Measurements from ENCODE around the gene AMN.
A peak's percentile ranks its signal among the peaks of the same experiment; 100 is the strongest.

Gene AMN

DNA sequence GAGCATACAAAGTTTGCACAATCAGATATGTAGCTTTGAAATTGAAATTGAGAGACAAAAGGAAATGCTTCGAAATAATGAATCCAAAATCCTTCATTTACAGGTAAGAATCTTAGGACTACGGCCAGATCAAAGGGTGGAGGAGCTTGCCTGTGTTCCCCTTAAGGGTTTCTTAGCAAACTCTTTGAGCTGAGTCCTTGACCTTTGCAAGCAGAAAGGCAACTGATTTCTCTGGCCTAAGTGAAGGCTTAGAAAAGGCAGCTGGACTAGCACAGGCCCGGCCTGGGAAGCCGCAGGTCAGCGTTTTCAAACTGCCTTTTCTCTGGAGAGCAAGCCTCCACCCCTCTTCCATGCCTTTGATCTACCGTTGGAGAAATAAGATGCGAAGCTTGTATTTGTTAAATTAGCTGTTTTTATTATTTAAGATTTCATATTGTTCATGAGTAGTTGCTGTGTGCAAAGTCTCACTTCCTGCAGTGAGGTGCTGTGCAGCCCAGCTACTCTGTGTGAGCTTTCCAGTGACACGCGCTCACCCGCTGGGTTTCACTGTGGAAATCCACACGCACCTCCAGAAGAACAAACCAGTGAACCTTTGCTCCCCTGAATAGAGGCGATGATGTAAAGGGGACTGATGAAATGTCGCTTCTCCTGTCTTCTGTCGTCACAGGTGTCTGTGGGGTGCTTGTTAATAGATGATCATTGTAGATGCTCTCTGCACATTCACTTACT lies 25.0 kb upstream of the AMN start:
- DNase-seq = no peak
- H3K36me3 Mint-ChIP-seq (ENCODE audit: low read depth) = peaks cover 45% of the 10 kb centered on the region
- peaks cover 7% of the 10 kb centered on the region for H3K27me3 Mint-ChIP-seq (ENCODE audit: low read depth, poor library complexity)
- TF ChIP-seq, protein P1, sequence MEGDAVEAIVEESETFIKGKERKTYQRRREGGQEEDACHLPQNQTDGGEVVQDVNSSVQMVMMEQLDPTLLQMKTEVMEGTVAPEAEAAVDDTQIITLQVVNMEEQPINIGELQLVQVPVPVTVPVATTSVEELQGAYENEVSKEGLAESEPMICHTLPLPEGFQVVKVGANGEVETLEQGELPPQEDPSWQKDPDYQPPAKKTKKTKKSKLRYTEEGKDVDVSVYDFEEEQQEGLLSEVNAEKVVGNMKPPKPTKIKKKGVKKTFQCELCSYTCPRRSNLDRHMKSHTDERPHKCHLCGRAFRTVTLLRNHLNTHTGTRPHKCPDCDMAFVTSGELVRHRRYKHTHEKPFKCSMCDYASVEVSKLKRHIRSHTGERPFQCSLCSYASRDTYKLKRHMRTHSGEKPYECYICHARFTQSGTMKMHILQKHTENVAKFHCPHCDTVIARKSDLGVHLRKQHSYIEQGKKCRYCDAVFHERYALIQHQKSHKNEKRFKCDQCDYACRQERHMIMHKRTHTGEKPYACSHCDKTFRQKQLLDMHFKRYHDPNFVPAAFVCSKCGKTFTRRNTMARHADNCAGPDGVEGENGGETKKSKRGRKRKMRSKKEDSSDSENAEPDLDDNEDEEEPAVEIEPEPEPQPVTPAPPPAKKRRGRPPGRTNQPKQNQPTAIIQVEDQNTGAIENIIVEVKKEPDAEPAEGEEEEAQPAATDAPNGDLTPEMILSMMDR (IDR thresholded peaks at IDR 0.05) = no peak
- H3K4me1 Mint-ChIP-seq = peaks cover 18% of the 10 kb centered on the region
- no peak overlapping the region for H3K4me3 Mint-ChIP-seq
- H3K27ac Mint-ChIP-seq = no peak overlapping the region
- no peaks in the 10 kb centered on the region for H3K9me3 Mint-ChIP-seq

- peaks cover 7% of the 10 kb centered on the region for H3K27me3 Mint-ChIP-seq (ENCODE audit: low read depth, poor library complexity)
- TF ChIP-seq, protein P1 (IDR thresholded peaks at IDR 0.05) = no peak
- peak overlapping the region; percentile 22 for H3K27ac Mint-ChIP-seq
- H3K9me3 Mint-ChIP-seq = no peaks in the 10 kb centered on the region
- H3K4me3 Mint-ChIP-seq = no peak overlapping the region
- DNase-seq = no peak
- peaks cover 45% of the 10 kb centered on the region for H3K36me3 Mint-ChIP-seq (ENCODE audit: low read depth)
- H3K4me1 Mint-ChIP-seq = peaks cover 26% of the 10 kb centered on the region
Observed at GRCh38 chr14:102898298-102898697, 24.2 kb upstream of the AMN start.

DNA sequence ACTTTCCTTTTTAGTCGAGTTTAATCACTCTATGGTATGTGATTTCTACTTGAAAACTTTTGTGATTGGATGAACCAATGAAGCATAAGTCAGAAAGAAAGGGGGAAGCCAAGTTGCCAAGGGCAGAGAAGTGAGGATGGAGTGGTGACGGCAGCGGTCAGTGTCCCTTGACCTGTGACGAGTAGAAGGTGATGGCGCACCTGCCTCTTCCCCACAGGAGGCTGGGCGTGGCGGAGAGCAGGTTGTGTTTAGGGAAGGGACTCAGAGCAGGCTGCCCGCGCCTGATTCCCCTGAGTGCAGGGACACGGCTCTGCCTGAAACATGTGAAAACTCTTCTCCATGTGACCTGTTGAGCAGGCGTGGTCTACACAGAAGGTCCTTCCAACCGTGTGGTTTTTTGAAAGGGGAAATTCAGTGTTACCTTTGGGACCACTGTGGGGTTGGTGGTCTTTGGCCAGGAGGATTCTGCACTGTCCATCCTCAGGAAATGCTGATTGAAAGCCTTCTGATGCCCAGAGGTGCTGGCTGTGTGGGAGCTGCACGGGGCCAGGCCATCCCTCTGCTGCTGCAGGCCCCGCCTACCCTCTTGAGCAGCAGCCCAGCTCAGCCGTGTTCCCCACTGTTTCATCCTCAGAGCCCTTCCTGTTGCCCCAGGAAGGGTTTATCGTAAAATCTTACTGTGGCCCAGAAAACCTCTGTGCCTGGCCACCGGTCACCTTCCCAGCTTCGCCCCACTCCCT lies 23.5 kb upstream of the AMN start:
- Mint-ChIP-seq H3K27me3 (ENCODE audit: low read depth, poor library complexity) (peaks cover 7% of the 10 kb centered on the region), H3K27ac (peak overlapping the region; percentile 64), H3K36me3 (ENCODE audit: low read depth) (peaks cover 45% of the 10 kb centered on the region), H3K4me3 (no peak overlapping the region), H3K9me3 (no peaks in the 10 kb centered on the region), H3K4me1 (peaks cover 27% of the 10 kb centered on the region)
- no peak for DNase-seq
- TF ChIP-seq, protein P1 (IDR thresholded peaks at IDR 0.05) = no peak

DNA sequence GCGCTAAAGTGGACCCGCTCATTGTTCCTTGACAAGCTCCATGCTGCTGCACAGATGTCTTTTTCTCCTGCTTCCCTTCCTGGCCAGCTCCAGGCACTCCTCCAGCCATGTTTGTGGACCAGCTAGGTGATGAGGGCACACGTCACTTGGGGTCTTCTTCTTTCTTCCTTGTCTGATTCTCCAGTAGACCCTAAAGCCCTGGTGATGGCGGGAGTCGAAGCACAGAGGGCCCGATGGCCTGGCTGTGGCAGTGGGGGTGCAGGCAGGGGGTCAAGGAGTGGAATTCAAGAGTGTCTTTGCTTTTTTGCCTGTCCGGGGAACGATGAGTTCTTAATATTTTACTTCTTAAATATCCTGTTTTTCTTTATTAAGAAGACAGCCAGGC lies 23.0 kb upstream of the AMN start:
- Mint-ChIP-seq H3K27ac (peak overlapping the region; percentile 64), H3K36me3 (ENCODE audit: low read depth) (peaks cover 50% of the 10 kb centered on the region), H3K9me3 (no peaks in the 10 kb centered on the region), H3K4me1 (peaks cover 27% of the 10 kb centered on the region), H3K4me3 (no peak overlapping the region), H3K27me3 (ENCODE audit: low read depth, poor library complexity) (peaks cover 7% of the 10 kb centered on the region)
- TF ChIP-seq, protein P1 (IDR thresholded peaks at IDR 0.05) = no peak
- no peak for DNase-seq

DNA sequence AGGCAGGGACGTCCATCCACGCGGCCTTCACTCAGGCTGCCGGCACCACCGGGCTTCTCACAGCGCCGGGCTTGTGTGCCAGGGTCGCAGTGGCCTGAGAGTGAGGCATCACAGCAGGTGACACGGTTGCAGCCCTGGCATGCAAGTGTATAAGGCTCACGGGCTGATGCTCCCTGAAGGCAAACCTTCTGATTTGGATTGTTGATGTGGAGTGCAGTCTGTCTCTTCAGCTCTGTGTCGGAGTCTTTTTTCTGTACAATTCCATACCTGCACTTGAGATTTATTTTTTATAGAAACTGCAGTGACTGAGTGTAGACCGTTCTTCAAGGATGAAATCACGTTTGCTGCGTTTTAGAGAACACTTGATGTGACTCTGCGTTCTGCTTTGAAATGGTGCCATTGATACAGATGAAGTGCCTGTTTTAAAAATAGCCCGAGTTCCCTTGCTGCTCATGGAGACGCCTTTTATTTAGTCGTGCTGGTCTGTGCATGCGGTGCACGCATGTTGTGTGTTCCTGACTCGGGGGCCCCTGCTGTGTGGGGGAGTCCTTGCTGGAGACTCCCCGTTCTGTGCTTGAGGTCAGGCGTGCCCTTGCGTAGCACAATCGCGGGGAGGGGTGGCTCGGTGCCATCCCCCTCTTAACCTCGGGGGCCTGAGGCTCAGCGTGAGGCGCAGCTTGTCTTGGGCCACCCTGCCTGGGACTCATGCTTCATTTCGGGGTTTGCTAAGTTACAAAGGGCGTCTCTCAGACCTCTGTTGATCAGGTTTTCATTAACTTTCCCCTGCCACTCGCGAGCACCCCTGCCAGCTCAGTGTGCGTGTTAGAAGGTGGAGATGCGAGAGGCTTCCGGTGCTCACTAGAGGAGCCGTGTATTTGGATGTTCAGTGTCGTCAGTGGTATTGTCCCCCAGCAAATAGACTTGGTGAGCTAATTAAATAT lies 21.6 kb upstream of the AMN start:
- TF ChIP-seq, protein P1 (IDR thresholded peaks at IDR 0.05) = no peak
- H3K4me3 Mint-ChIP-seq = no peak overlapping the region
- peaks cover 7% of the 10 kb centered on the region for H3K27me3 Mint-ChIP-seq (ENCODE audit: low read depth, poor library complexity)
- H3K27ac Mint-ChIP-seq = peak overlapping the region; percentile 72
- H3K4me1 Mint-ChIP-seq = peaks cover 27% of the 10 kb centered on the region
- H3K36me3 Mint-ChIP-seq (ENCODE audit: low read depth) = peaks cover 47% of the 10 kb centered on the region
- H3K9me3 Mint-ChIP-seq = peaks cover 8% of the 10 kb centered on the region
- no peak for DNase-seq
